Smooth muscle cell (in vitro differentiated cells): ENCODE results near the gene XKR3. TPM values are rescaled to one million over a fixed set of nuclear protein-coding genes. Genes with fewer than 3 reads are reported as not detected.

Experiments used
- DNase-seq: peaks from one replicate; lab custom pipeline; 2025; ENCODE audit not compliant: unreplicated experiment; lab: John Stamatoyannopoulos, UW
- H2AFZ ChIP-seq: fragments of 200-600 bp; sonication (generic); 2 replicates; pipeline ENCODE4 v1.6.0; 2016; ENCODE audit warnings: antibody characterized with exemption, low read depth, mild to moderate bottlenecking
- H3F3A ChIP-seq: fragments of 200-600 bp; sonication (generic); 2 replicates; pipeline ENCODE4 v1.6.0; 2017; ENCODE audit warnings: antibody characterized with exemption, low read depth
- H3K27ac ChIP-seq: fragments of 200-600 bp; sonication (generic); 2 replicates; pipeline ENCODE4 v1.5.1; 2016; ENCODE audit warnings: low read depth, mild to moderate bottlenecking
- H3K27me3 ChIP-seq: fragments of 200-600 bp; sonication (generic); 2 replicates; pipeline ENCODE4 v1.6.1; 2016; ENCODE audit warnings: low read depth, mild to moderate bottlenecking
- H3K36me3 ChIP-seq: fragments of 200-600 bp; sonication (generic); 2 replicates; pipeline ENCODE4 v1.5.1; 2016; ENCODE audit warnings: low read depth
- H3K4me1 ChIP-seq: fragments of 200-600 bp; sonication (generic); 2 replicates; pipeline ENCODE4 v1.5.1; 2016; ENCODE audit warnings: low read depth
- H3K4me2 ChIP-seq: fragments of 200-600 bp; sonication (generic); 2 replicates; pipeline ENCODE4 v1.6.0; 2016; ENCODE audit warnings: mild to moderate bottlenecking
- H3K4me3 ChIP-seq: fragments of 200-600 bp; sonication (generic); 2 replicates; pipeline ENCODE4 v1.5.1; 2016; ENCODE audit warnings: mild to moderate bottlenecking
- H3K79me2 ChIP-seq: fragments of 200-600 bp; sonication (generic); 2 replicates; pipeline ENCODE4 v1.6.0; 2016; ENCODE audit warnings: low read depth, mild to moderate bottlenecking
- H3K9ac ChIP-seq: fragments of 200-600 bp; sonication (generic); 2 replicates; pipeline ENCODE4 v1.6.0; 2016; ENCODE audit warnings: low read depth
- H3K9me3 ChIP-seq: fragments of 200-600 bp; sonication (generic); replicated peaks from 2 replicates; pipeline ENCODE4 v1.5.1; 2016; ENCODE audit warnings: low read depth
- H4K20me1 ChIP-seq: fragments of 200-600 bp; sonication (generic); 2 replicates; pipeline ENCODE4 v1.6.0; 2016; ENCODE audit warnings: low read depth
- WGBS: methylation state at CpG from one replicate; pipeline ENCODE4 v1.1.7; 2016; ENCODE audit warnings: low lambda C conversion rate; 5-methylcytosine and 5-hydroxymethylcytosine counted together
- polyA plus RNA-seq: library from polyadenylated mRNA; unstranded; fragments of >200 nt; fragmentation: Nextera tagmentation; extraction: Ambion mirVana; gene quantifications from 2 replicates; pipeline ENCODE4 v1.2.1, GENCODE V29; 2016
- total RNA-seq: library from RNA; depleted of rRNA; stranded (reverse); fragments of >200 nt; gene quantifications from 2 replicates; pipeline ENCODE4 v1.2.3, GENCODE V29; 2014
- TF ChIP-seq, protein P1 (sequence below): fragments of 200-600 bp; sonication (generic); IDR thresholded peaks from 2 replicates; pipeline ENCODE4 v1.5.1; 2017; ENCODE audit warnings: borderline replicate concordance, mild to moderate bottlenecking, antibody characterized with exemption; ENCODE audit not compliant: insufficient read depth, poor library complexity, severe bottlenecking

The XKR3 gene
- total and polyA plus RNA-seq, 2 experiments from 2014 or later: not detected

DNA sequence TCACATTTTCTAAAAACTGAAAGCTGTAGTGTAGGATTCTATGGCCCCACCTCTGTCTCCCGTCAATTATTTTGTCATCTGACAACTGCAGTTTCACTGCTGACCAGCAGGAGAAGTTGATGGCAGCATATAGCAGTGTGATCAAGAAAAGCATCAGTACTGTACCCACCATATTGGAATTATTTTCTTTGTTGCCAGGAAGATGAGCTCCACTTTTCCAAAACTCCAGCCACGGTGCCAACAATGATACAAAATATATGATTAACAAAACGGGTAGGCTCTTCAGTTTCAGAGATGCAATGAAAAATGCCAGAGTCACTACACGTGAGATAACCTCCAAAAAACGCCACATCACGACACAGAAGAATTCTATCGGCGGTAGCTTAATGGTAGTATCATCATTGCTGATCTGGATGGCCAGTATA is 41.3 kb downstream of the XKR3 start:
- H3K9me3 ChIP-seq: no peaks in the 10 kb centered on the region
- WGBS: 71% methylated on average over 8 of the region's 8 CpGs
- H3K27ac ChIP-seq: no peak overlapping the region
- DNase-seq: no peak
- H3K36me3 ChIP-seq: no peaks in the 10 kb centered on the region
- no peaks in the 10 kb centered on the region for H4K20me1 ChIP-seq
- H3K9ac ChIP-seq: no peak overlapping the region
- no peak overlapping the region for H3K4me3 ChIP-seq
- no peaks in the 10 kb centered on the region for H3F3A ChIP-seq
- TF ChIP-seq, protein P1, sequence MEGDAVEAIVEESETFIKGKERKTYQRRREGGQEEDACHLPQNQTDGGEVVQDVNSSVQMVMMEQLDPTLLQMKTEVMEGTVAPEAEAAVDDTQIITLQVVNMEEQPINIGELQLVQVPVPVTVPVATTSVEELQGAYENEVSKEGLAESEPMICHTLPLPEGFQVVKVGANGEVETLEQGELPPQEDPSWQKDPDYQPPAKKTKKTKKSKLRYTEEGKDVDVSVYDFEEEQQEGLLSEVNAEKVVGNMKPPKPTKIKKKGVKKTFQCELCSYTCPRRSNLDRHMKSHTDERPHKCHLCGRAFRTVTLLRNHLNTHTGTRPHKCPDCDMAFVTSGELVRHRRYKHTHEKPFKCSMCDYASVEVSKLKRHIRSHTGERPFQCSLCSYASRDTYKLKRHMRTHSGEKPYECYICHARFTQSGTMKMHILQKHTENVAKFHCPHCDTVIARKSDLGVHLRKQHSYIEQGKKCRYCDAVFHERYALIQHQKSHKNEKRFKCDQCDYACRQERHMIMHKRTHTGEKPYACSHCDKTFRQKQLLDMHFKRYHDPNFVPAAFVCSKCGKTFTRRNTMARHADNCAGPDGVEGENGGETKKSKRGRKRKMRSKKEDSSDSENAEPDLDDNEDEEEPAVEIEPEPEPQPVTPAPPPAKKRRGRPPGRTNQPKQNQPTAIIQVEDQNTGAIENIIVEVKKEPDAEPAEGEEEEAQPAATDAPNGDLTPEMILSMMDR: peak; percentile 35
- no peaks in the 10 kb centered on the region for H3K27me3 ChIP-seq
- no peaks in the 10 kb centered on the region for H3K4me1 ChIP-seq
- H2AFZ ChIP-seq: no peak overlapping the region
- H3K79me2 ChIP-seq: no peaks in the 10 kb centered on the region
- H3K4me2 ChIP-seq: no peak overlapping the region

GRCh38 chr22:16783453-16783852 is 41.8 kb downstream of the XKR3 start:
- Histone ChIP-seq H3K79me2 (no peaks in the 10 kb centered on the region), H3K27me3 (no peaks in the 10 kb centered on the region), H3K36me3 (no peaks in the 10 kb centered on the region), H3K4me2 (no peak overlapping the region), H3F3A (no peaks in the 10 kb centered on the region), H4K20me1 (no peaks in the 10 kb centered on the region), H3K4me1 (no peaks in the 10 kb centered on the region), H2AFZ (no peak overlapping the region), H3K4me3 (no peak overlapping the region), H3K9ac (no peak overlapping the region), H3K27ac (no peak overlapping the region), H3K9me3 (no peaks in the 10 kb centered on the region)
- WGBS: 77% methylated on average over 4 of the region's 4 CpGs
- TF ChIP-seq, protein P1: no peak
- DNase-seq: no peak

GRCh38 chr22:16781764-16782329 is 43.4 kb downstream of the XKR3 start:
- no peaks in the 10 kb centered on the region for H3K27me3 ChIP-seq
- no peaks in the 10 kb centered on the region for H4K20me1 ChIP-seq
- H3K9ac ChIP-seq: no peak overlapping the region
- no peak overlapping the region for H3K27ac ChIP-seq
- H3K4me3 ChIP-seq: no peak overlapping the region
- DNase-seq: no peak
- H3F3A ChIP-seq: no peaks in the 10 kb centered on the region
- TF ChIP-seq, protein P1: no peak
- WGBS: 71% methylated on average over 2 of the region's 2 CpGs
- no peak overlapping the region for H2AFZ ChIP-seq
- no peaks in the 10 kb centered on the region for H3K36me3 ChIP-seq
- H3K9me3 ChIP-seq: no peaks in the 10 kb centered on the region
- H3K4me2 ChIP-seq: no peak overlapping the region
- no peaks in the 10 kb centered on the region for H3K4me1 ChIP-seq
- no peaks in the 10 kb centered on the region for H3K79me2 ChIP-seq

DNA sequence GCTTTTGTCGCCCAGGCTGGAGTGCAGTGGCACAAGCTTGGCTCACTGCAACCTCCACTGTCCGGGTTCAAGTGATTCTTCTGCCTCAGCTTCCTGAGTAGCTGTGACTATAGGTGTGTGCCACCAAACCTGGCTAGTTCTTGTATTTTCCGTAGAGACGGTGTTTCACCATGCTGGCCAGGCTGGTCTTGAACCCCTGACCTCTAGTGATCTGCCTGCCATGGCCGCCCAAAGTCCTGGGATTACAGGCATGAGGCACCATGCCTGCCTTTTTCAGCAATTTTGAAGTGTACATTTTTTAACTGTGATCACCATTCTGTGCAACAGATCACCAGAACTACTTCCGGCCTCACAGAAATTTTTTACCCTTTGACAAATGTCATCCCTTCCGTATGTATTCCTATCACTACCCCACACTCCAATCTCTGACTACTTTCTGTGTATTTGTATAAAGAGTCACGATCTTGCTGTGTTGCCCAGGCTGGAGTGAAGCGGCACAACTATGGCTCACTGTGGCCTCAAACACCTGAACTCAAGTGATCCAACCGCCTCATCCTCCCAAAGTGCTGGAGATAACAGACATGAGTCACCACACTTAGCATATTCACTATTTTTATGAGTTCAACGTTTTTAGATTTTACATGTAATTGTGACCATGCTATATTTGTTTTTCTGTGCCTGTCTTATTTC is 44.0 kb downstream of the XKR3 start:
- no peak for DNase-seq
- Histone ChIP-seq H3K4me2 (no peak overlapping the region), H3K4me1 (no peaks in the 10 kb centered on the region), H3K4me3 (no peak overlapping the region), H3F3A (no peaks in the 10 kb centered on the region), H3K27ac (no peak overlapping the region), H3K9ac (no peak overlapping the region), H4K20me1 (no peaks in the 10 kb centered on the region), H2AFZ (no peak overlapping the region), H3K79me2 (no peaks in the 10 kb centered on the region), H3K27me3 (no peaks in the 10 kb centered on the region), H3K36me3 (no peaks in the 10 kb centered on the region), H3K9me3 (no peaks in the 10 kb centered on the region)
- TF ChIP-seq, protein P1: no peak
- 81% methylated on average over 11 of the region's 11 CpGs for WGBS
